HFF-Myc (cell line): ENCODE data around the gene TFAP2B.
A peak's percentile ranks its signal among the peaks of the same experiment; 100 is the strongest.

Experiments
- DNase-seq: peaks from one replicate; pipeline ENCODE4 v3.0.0-alpha.2; 2011; ENCODE audit warnings: low read depth; ENCODE audit errors: extremely low read depth
- H3K4me3 ChIP-seq: replicated peaks from 2 replicates; pipeline ENCODE4 v1.5.1; 2011; ENCODE audit warnings: low read depth, mild to moderate bottlenecking, control low read depth, low read length
- CTCF ChIP-seq: IDR thresholded peaks from 2 replicates; pipeline ENCODE4 v1.5.1; 2012; ENCODE audit warnings: mild to moderate bottlenecking, low read depth, low read length, control low read depth; ENCODE audit errors: missing control alignments

TFAP2B gene

GRCh38 chr6:50818673-50819072 lies at the start of gene TFAP2B:
Gene TFAP2B, plus strand, starts transcription at chr6:50818871. Its CDS starts 21 bp downstream, at chr6:50818892.
- no peak within 1 kb of the TSS for H3K4me3 ChIP-seq
- TF ChIP-seq CTCF: no peak

GRCh38 chr6:50778696-50779095 lies 40.0 kb upstream of the TFAP2B start:
- TF ChIP-seq CTCF: no peak
- DNase-seq: no peak
- no peak overlapping the region for H3K4me3 ChIP-seq

More at GRCh38 chr6:50818673-50819072, at the start of gene TFAP2B:
- no peak for DNase-seq

GRCh38 chr6:50780382-50780781 lies 38.3 kb upstream of the TFAP2B start:
- no peak overlapping the region for H3K4me3 ChIP-seq
- DNase-seq: no peak
- TF ChIP-seq CTCF: no peak

GRCh38 chr6:50785921-50786320 lies 32.8 kb upstream of the TFAP2B start:
- H3K4me3 ChIP-seq: no peak overlapping the region
- no peak for TF ChIP-seq CTCF
- DNase-seq: no peak

- DNase-seq: no peak
- H3K4me3 ChIP-seq: no peak overlapping the region
- TF ChIP-seq CTCF: peak; percentile 55
These were observed 26.7 kb upstream of the TFAP2B start for GRCh38 chr6:50791900-50792508.

- no peak overlapping the region for H3K4me3 ChIP-seq
- DNase-seq: no peak
- TF ChIP-seq CTCF: no peak
These were observed 25.9 kb upstream of the TFAP2B start for GRCh38 chr6:50792771-50793170.

- H3K4me3 ChIP-seq: no peak overlapping the region
- no peak for TF ChIP-seq CTCF
- no peak for DNase-seq
These were observed 23.1 kb upstream of the TFAP2B start for GRCh38 chr6:50795574-50795973.
